Activated T-helper 1 cell treated with anti-CD3 and anti-CD28 coated beads, Interleukin-12 subunit alpha, Interleukin-12 subunit beta, Interleukin-2, Interleukin-4 antibody, amounts not matched to agents 30 ng/mL and 10 ng/mL and 1 ng/mL, durations not matched to agents 14 hours and 24 hours and 36 hours (primary cell): ENCODE data around the gene IL17D. TPM values are rescaled to one million over a fixed set of nuclear protein-coding genes. Genes with fewer than 3 reads are reported as not detected.

Experiments
- DNase-seq: peaks from one replicate; pipeline ENCODE4 v3.0.0; 2021; ENCODE audit warnings: low spot score
- H3K27ac Mint-ChIP-seq: one replicate; pipeline ENCODE4 v1.8.0; 2021; ENCODE audit warnings: mild to moderate bottlenecking, mixed read lengths
- H3K27me3 Mint-ChIP-seq: one replicate; pipeline ENCODE4 v1.8.0; 2022; ENCODE audit warnings: mild to moderate bottlenecking, moderate library complexity, mixed read lengths; ENCODE audit not compliant: insufficient read depth
- H3K36me3 Mint-ChIP-seq: one replicate; pipeline ENCODE4 v1.8.0; 2021; ENCODE audit warnings: low read depth, mixed read lengths
- H3K4me1 Mint-ChIP-seq: one replicate; pipeline ENCODE4 v1.8.0; 2021; ENCODE audit warnings: low read depth, mixed read lengths
- H3K4me3 Mint-ChIP-seq: one replicate; pipeline ENCODE4 v1.8.0; 2021; ENCODE audit warnings: mild to moderate bottlenecking, moderate library complexity, mixed read lengths
- H3K9me3 Mint-ChIP-seq: one replicate; pipeline ENCODE4 v1.8.0; 2021; ENCODE audit warnings: mixed read lengths
- intact Hi-C: fragments of 100-400 bp; cut with micrococcal nuclease; formaldehyde crosslinking; loops from one replicate; pipeline ENCODE4 v1.15.1; 2024
- total RNA-seq: library from RNA; stranded (reverse); gene quantifications from 2 replicates; pipeline ENCODE4 v1.2.3, GENCODE V29; 2022

IL17D gene
- total RNA-seq, 1 donor from 2014 or later = 0.29 TPM

DNA sequence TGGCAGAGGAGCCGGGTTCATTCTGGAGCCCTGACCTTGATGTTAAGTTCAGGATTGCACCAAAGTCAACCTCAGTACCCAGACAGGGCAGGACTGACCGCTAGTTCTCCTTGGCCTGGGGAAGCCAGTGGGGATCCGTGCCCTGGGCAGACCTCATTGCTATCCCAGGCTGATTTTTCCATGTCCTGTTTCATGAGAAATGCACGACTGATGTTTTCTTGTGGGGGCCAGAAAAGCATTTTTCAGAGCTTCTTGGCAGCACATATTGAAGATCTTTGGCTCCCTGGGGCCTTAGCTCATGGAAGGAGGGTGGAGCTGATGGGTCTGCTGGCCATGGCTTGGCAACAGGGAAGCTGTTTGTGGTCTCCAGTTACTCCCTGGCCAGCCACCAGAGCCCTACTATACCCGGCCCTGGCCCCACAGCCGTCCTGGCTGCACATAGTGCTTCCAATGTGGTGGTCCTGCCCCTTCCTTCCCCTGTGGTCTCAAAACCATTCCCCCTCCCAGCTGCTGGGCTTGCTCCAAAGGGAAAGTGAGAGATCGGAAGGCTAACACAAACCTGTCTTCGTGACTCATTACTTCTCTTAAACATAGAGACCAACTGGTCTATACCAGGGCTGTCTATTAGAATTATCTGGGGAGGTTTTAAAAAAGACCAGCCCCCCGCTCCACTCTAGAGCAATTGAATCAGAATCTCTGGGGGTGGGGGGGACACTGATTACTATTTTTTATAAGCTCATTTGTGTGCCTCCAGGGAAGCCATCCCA, 11.2 kb downstream of the IL17D start:
- no peaks in the 10 kb centered on the region for H3K9me3 Mint-ChIP-seq
- H3K27me3 Mint-ChIP-seq = peaks cover 14% of the 10 kb centered on the region
- DNase-seq = no peak
- H3K4me3 Mint-ChIP-seq = no peak overlapping the region
- H3K27ac Mint-ChIP-seq = no peak overlapping the region
- H3K4me1 Mint-ChIP-seq = peaks cover 12% of the 10 kb centered on the region
- intact Hi-C loops = no loop called here
- H3K36me3 Mint-ChIP-seq = no peaks in the 10 kb centered on the region

DNA sequence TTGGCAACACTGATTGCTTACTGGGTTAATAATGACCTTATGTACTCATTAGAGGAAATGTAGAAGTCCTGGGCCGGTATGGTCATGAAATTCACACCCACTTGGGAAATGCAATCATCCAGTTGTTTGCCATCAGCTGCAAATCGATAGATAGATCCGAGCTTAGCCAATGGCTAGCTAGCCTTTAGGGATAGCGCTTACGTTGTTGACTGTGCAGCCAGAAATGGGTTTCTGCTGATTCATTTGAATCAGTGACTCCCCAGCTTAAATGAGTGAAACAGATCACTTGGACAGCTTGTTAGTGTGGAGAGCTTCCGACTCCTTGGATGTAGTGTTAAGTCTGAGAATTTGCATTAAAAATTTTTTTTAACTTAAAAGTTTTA, 11.8 kb downstream of the IL17D start:
- peaks cover 14% of the 10 kb centered on the region for H3K27me3 Mint-ChIP-seq
- no peaks in the 10 kb centered on the region for H3K9me3 Mint-ChIP-seq
- no peak overlapping the region for H3K4me3 Mint-ChIP-seq
- intact Hi-C loops = no loop called here
- no peak overlapping the region for H3K27ac Mint-ChIP-seq
- DNase-seq = no peak
- no peaks in the 10 kb centered on the region for H3K36me3 Mint-ChIP-seq
- H3K4me1 Mint-ChIP-seq = peaks cover 12% of the 10 kb centered on the region

DNA sequence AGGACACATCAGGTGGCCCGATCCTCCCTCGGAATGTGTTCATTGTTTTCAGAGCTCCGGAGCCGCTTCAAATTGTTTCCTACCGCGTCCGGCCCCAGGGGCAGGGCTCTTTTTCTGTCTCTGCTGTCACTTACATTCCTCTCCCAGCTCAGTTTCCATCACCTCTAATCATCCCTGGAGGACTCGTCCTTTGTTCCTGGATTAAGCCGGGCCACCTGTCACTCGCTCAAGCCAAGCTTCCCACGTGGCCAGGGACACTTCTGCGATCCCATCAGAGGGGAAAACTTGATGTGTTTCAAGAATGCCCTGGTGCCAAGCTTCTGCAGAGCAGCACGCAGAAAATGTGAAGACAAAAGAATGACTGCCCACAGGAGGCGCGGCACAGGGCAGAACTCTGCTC, 13.5 kb downstream of the IL17D start:
- no peak for DNase-seq
- no peak overlapping the region for H3K4me3 Mint-ChIP-seq
- H3K27ac Mint-ChIP-seq = no peak overlapping the region
- intact Hi-C loops = no loop called here
- peaks cover 12% of the 10 kb centered on the region for H3K4me1 Mint-ChIP-seq
- H3K27me3 Mint-ChIP-seq = peaks cover 13% of the 10 kb centered on the region
- no peaks in the 10 kb centered on the region for H3K36me3 Mint-ChIP-seq
- no peaks in the 10 kb centered on the region for H3K9me3 Mint-ChIP-seq

DNA sequence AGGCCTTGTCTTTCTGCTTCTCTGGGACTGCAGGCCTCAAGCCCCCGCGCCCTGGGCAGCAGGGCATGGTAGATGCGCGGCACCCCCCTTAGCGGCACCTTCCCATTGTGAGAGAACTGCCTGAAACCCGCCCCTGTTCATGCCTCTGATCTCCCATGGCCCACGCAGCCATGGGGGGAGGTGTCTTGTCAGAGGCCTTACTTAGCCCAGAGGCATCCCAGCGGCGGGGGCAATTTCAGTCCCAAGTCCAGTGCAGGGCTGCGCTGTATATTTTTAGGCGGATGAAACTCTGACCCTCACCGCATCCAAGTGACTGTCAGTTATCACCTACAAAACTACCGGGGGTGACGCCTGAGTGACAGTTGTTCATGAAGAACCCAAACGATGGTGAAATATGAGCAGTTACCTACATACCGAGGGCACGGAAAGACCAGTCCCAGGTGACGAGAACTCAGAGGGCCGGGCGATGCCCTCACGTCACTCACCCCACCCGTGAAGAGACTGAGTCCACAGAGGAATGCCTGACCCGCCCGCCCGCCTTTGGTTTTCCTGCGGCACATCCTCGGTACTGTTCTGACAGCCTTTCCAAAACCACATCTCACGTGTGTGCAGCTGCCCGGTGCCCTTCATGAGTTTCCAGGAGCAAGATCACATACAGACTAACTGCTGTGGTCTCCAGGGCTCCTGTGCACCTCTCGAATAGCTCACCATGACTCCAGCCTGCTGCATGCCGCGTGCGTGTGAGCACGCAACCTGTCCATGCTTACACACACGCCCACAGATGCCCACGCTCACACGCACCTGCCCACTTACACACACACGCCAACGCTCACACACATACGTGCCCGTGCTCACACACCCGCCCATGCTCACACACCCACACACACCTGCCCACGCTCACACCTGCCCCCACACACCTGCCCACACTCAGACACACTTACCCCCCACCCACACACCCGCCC, 14.4 kb downstream of the IL17D start:
- intact Hi-C loops = no loop called here
- Mint-ChIP-seq H3K27ac (no peak overlapping the region), H3K27me3 (peaks cover 18% of the 10 kb centered on the region), H3K36me3 (no peaks in the 10 kb centered on the region), H3K4me1 (peaks cover 7% of the 10 kb centered on the region), H3K9me3 (no peaks in the 10 kb centered on the region), H3K4me3 (no peak overlapping the region)
- no peak for DNase-seq

DNA sequence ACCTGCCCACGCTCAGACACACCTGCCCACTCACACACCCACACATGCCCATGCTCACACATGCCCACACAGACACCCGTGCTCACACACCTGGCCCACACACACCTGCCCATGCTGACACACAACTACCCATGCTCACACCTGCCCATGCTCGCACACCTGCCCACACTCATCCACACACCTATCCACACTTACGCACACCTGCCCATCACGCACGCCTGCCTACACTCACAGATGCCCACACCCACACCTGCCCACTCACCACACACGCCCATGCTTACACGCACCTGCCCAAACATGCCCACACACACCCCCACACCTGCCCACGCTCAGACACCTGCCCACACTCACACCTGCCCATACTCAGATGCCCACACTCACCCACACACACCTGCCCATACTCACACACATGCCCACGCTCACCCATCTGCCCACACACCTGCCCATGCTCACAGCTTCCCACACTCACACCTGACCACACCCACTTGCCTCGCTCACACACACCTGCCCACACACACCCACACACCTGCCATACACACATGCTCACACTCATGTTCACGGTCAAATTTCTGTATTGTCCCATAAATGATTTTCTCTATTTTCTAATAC, 15.6 kb downstream of the IL17D start:
- no peak for DNase-seq
- H3K9me3 Mint-ChIP-seq = no peaks in the 10 kb centered on the region
- intact Hi-C loops = no loop called here
- no peak overlapping the region for H3K27ac Mint-ChIP-seq
- no peak overlapping the region for H3K4me3 Mint-ChIP-seq
- H3K36me3 Mint-ChIP-seq = no peaks in the 10 kb centered on the region
- H3K27me3 Mint-ChIP-seq = peaks cover 12% of the 10 kb centered on the region
- H3K4me1 Mint-ChIP-seq = no peaks in the 10 kb centered on the region

DNA sequence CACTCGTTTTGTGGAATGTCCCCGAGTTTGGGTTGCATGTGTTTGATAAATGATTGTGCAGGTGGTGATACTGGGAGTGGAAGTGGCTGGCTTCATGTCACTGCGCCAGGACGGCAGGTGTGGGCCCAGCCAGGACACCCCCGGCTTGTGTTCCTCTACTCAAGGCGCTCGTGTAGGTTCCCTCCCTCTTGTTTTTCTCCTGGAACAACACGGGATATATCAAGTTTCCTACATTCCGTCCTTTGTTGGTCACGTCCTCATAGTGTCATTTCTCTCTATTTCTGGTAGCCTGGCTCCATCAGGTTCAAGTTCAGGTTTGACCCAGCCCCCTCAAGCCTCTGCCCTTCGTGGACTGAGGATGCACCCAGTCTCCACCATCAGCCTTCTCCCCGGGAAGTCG, 16.3 kb downstream of the IL17D start:
- DNase-seq = no peak
- no peak overlapping the region for H3K27ac Mint-ChIP-seq
- H3K36me3 Mint-ChIP-seq = no peaks in the 10 kb centered on the region
- no peak overlapping the region for H3K4me3 Mint-ChIP-seq
- intact Hi-C loops = no loop called here
- H3K4me1 Mint-ChIP-seq = no peaks in the 10 kb centered on the region
- H3K9me3 Mint-ChIP-seq = no peaks in the 10 kb centered on the region
- peaks cover 12% of the 10 kb centered on the region for H3K27me3 Mint-ChIP-seq

DNA sequence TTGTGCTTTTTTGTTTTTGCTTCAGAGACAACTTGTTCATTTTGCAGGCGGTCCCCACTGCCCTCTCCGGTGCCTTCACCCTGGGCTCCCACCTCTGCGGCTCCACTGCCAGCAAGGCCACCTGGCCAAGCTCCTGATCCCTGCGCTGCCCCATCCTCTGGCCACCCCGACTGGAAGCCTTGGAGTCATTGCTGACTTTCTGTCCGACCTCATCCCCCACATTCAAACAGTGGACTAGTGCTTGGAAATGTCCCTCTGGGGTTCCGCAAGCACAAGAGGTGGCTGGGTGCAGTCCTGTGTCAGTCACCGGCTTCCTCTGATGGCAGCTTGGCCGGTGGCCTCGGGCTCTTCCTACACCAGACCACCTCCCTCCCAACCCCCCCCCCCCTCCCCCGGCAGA, 17.0 kb downstream of the IL17D start:
- Mint-ChIP-seq H3K27me3 (peaks cover 12% of the 10 kb centered on the region), H3K4me1 (no peaks in the 10 kb centered on the region), H3K27ac (no peak overlapping the region), H3K9me3 (no peaks in the 10 kb centered on the region), H3K36me3 (no peaks in the 10 kb centered on the region), H3K4me3 (no peak overlapping the region)
- DNase-seq = no peak
- intact Hi-C loops = no loop called here

DNA sequence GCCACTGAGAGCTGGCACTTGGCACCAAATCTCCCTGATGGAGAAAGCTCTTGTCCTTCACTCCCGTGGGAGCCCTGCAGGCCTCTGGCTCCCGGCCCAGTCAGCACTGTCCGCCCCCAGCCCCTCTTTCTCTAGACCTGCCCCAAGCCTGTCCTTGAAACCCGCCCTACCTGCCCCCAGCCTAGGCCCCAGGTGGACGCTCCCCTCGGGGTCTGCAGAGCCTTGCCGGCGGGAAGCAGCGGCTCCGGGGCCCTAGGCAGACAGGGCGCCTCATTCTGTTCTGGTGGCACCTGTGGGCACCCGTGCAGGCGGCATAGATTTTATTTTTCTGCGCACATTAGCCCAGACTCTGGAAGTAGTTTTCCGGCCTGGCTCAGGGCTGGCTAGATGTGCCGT, 17.6 kb downstream of the IL17D start:
- Mint-ChIP-seq H3K27me3 (peaks cover 12% of the 10 kb centered on the region), H3K36me3 (no peaks in the 10 kb centered on the region), H3K27ac (no peak overlapping the region), H3K4me1 (no peaks in the 10 kb centered on the region), H3K9me3 (no peaks in the 10 kb centered on the region), H3K4me3 (no peak overlapping the region)
- intact Hi-C loops = no loop called here
- no peak for DNase-seq

DNA sequence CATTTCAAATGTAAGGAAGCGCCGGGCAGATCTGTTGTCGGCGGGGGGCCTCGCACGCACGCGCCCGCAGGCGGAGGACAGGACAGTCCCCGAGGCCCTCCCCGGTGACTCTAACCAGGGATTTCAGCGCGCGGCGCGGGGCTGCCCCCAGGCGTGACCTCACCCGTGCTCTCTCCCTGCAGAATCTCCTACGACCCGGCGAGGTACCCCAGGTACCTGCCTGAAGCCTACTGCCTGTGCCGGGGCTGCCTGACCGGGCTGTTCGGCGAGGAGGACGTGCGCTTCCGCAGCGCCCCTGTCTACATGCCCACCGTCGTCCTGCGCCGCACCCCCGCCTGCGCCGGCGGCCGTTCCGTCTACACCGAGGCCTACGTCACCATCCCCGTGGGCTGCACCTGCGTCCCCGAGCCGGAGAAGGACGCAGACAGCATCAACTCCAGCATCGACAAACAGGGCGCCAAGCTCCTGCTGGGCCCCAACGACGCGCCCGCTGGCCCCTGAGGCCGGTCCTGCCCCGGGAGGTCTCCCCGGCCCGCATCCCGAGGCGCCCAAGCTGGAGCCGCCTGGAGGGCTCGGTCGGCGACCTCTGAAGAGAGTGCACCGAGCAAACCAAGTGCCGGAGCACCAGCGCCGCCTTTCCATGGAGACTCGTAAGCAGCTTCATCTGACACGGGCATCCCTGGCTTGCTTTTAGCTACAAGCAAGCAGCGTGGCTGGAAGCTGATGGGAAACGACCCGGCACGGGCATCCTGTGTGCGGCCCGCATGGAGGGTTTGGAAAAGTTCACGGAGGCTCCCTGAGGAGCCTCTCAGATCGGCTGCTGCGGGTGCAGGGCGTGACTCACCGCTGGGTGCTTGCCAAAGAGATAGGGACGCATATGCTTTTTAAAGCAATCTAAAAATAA, 18.2 kb downstream of the IL17D start:
- intact Hi-C loops = no loop called here
- Mint-ChIP-seq H3K4me3 (peak overlapping the region; percentile 26), H3K4me1 (no peaks in the 10 kb centered on the region), H3K27me3 (peaks cover 12% of the 10 kb centered on the region), H3K36me3 (no peaks in the 10 kb centered on the region), H3K9me3 (no peaks in the 10 kb centered on the region), H3K27ac (no peak overlapping the region)
- DNase-seq = no peak

DNA sequence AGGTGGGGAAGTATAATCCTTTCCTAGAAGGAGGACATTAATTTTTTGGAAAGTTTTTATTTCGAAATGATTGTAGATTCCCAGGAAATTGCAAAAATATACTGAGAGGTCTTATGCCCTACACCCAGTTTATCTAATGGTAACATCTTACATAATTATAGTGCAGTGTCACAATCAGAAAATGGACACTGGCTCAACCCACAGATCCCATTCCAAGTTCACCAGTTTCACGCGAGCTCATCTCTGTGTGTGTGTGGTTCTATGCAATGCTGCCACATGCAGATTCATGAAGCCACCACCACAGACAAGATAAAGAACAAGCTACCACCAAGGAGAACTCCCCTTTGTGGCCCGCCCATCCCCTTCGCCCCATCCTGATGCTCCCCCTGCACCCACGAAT, 24.4 kb downstream of the IL17D start:
- Mint-ChIP-seq H3K36me3 (peaks cover 3% of the 10 kb centered on the region), H3K4me1 (no peaks in the 10 kb centered on the region), H3K27me3 (peaks cover 2% of the 10 kb centered on the region), H3K4me3 (no peak overlapping the region), H3K9me3 (no peaks in the 10 kb centered on the region), H3K27ac (no peak overlapping the region)
- DNase-seq = no peak
- intact Hi-C loops = no loop called here

DNA sequence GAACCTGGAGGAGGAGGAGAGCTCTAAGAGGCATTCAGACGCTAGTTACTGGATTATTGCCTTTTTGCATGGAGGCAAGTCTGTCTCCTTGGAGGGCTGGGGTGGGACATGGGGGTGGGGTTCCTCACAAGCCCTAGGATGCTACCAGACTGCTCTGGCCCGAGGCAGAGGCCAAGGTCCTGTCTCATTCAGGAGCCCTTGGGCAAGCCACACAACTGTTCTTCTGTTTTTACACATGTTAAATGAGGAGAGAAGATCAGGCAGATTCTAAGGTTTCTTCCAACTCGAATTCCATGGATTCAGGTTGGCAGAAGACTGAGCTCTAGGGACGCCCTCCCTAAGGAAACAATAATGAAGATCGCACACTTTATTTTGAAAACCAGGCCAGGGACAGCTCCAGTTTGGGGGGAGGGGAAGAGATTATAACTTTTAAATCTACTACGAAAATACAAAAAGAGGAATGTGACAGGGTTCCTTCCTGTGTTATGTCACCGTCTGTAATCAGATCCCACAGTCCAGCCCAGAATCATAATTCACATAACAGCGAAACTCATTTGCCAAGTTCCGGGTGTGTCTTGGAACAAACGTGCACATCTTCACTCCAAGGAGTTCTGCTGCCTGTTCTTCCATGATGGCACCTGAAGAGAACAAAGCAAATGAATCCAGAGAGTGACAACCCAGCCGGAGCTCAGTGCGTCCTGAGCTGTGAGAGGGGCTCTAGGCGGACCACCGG, 25.2 kb downstream of the IL17D start:
- no peaks in the 10 kb centered on the region for H3K27me3 Mint-ChIP-seq
- peaks cover 3% of the 10 kb centered on the region for H3K36me3 Mint-ChIP-seq
- intact Hi-C loops = no loop called here
- DNase-seq = no peak
- H3K9me3 Mint-ChIP-seq = no peaks in the 10 kb centered on the region
- H3K4me3 Mint-ChIP-seq = no peak overlapping the region
- H3K4me1 Mint-ChIP-seq = no peaks in the 10 kb centered on the region
- H3K27ac Mint-ChIP-seq = no peak overlapping the region
